HG03432 (cell line): ENCODE results near the gene MPST.
"Not testable (repeated sequence)": the region's sequence is repeated elsewhere in the genome, so short reads cannot be mapped to it uniquely, and the experiment has no call there.

Source experiments
- ATAC-seq: cut with Tn5 transposase; IDR thresholded peaks from one replicate; pipeline ENCODE4 v1.9.1; 2021; ENCODE audit warnings: mild to moderate bottlenecking, moderate library complexity; ENCODE audit not compliant: unreplicated experiment

The MPST gene

GRCh38 chr22:37019309-37020191 is at the start of gene MPST, which contains the start of gene TST:
Gene MPST, plus strand, starts transcription at chr22:37019742. Its CDS starts 95 bp downstream, at chr22:37019837.
Gene TST, minus strand, starts transcription at chr22:37019447. Its CDS starts 715 bp downstream, at chr22:37018732.
- ATAC-seq = peak; percentile 58

DNA sequence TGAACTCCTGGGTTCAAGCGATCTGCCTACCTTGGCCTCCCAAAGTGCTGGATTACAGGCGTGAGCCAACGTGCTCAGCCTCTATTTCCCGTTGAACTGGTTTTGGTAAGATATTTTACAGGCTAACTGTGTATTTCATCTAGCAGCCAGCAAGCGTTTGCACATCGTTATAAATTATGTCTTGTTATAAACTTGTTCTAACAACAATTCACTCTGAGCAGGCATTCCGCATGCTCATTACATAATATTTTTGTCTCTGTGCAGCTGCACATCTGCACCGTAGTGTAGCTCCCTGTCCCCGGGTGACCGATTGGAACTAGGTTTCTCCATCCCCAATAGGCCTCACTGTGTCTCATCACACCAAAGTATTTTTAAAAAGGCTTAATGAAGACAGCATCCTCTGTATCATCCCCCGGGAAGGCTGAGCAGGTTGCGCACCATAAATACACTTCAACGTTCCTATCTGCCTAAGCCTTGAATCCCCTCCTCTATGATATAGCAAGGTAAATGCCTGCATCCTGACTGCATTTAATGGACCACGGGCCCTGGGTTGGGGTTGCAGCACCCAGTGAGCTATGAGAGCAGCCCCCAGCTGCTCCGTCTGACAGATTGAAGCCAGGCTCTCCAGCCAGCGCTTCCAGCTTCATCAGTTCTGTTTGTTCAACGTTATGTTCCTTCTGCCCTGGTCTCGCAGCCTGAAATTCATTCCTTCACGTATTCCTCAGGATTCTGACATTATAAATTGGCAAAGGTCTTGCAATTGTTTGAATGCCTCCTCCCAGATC is 48.0 kb upstream of the MPST start:
- no peak for ATAC-seq

DNA sequence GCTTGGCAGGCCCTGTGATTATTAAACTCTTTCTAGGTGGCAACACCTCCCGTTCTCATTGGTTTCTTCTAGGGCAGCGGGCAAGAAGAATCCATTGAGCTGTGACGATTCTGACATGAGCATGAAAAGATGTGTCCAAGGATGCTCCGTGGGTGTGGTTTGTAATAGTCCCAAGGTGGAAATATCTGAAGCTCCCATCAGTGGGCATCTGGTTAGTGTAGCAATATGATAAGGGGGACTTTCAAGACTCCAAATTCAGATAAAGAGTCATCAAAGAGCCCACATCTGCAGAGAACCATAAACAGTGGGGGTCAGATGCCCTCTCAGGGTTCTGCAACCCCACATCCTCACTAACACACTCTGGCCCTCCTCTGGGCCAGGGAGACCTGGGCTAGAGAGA is 42.9 kb upstream of the MPST start:
- no peak for ATAC-seq

DNA sequence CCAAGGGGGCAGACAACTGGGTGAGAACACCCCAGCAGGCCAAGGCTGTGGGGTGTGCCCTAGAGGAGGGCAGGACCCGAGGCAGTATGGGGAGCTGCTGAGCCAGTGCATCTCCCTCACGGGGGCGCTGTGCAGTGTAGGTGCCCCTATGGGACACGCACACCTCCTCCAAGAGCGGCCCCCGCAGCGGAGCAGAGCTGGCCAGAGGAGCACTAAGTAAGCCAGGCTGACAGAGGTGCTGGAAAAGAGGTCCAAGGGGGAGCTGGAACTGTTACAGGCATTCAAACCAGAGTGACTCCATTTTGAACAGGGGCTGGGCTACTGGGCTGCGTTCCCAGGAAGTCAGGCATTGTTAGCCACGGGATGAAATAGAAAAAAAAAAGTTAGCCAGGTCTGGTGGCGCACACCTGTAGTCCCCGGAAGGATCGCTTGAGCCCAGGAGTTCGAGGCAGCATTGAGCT is 42.1 kb upstream of the MPST start:
- ATAC-seq = no peak

DNA sequence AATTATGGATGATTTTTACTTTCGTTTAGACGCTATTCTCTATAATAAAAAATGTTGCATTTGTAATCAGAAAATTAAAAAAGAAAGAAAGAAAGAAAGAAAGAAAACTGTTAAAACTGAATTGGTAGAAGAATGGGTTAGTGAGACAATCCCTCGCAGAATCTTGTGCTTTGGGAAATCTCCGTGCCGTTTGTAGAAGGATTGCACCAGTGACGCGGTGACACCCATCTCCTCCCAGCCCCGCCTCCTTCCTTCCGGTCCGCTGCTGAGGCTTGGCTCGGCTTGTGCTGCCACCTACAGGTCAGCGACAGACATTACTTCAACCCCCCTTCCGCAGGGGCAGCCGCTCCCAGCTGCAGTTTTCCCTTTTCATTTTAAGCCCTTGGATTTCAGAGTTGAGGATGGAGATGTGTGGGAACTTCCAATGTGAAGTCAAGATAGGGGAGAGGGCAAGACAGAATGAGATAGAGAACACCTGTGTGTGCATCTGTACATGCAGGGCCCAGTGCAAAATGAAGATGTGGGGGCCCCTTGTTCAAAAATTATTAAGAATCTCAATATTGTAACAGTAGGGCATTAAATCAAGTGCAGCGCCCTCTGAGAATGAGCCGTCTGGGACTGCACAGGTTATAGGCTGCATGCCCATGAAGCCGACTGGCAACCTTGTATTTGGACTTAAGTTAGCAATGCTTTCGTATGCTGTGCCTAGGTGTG is 41.4 kb upstream of the MPST start:
- peak; percentile 56 for ATAC-seq

DNA sequence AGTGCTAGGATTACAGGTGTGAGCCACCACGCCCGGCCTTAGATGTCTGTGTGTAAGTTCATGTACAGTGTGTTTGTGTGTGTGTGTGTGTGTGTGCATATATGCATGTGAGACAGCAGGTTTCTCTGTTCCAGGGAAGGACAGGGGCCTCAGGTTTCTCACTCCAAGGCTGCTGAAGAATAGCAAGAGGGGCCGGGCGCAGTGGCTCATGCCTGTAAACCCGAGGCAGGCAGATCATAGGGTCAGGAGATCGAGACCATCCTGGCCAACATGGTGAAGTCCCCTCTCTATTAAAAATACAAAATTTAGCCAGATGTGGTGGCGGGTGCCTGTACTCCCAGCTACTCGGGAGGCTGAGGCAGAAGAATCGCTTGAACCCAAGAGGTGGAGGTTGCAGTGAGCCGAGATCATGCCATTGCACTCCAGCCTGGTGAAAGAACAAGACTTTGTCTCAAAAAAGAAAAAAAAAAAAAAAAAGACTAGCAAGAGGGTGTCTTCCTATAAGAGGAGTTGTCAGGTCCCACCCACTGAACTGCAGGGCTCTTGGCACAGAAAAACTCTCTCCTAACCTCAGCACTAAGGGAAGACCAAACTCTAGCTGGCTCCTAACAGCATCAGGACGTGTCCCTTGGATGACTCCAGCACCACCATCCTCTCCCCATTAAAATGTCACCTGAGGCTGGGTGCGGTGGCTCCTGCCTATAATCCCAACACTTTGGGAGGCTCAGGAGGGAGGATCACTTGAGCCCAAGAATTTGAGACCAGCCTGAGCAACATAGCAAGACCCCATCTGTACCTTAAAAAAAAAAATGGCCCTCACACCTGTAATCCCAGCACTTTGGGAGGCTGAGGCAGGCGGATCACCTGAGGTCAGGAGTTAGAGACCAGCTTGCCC is 40.3 kb upstream of the MPST start:
- ATAC-seq = no peak

DNA sequence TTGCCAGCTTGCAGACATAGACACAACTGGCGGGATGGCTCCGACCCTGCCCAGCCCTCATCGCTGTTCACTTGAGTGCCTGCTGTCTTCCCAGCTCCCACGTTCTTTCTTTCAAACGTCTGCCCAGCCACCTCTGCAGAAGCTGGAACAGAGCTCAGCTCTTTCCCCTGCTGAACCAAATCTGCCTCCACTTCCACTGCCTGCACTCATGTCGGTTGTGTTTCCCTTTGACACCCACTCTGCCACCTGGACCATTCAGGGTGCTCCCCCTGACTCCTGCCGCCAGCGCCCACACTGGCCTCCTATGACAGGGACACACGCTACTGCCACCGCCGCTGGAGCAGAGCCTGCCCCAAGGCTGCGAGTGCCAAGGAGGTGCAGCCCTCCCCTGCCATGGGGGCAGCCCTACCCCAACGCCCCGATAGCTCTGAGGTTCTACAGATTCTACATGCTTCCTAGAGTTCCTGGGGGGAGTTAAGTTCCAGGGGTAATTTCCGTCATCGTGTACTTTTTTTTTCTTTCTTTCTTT is 38.2 kb upstream of the MPST start:
- no peak for ATAC-seq

DNA sequence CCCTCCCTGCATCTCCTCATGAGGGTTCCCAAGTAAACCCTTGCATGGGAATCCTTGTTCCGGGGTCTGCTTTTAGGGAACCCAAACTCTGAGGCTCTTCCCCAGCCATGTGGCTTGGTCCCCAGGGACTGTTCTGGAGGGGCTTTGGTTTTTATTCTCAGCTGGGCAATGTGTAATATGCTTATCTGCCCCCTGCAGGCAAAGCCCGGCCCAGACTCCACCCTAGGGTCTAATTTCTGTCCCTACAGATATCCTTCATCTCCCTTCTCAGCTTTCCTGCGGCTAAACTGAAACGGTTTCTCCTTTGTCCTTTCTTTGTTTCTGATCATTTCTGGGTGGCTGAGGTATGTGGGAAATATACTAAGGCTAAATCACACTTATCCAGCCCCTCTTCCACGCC is 37.4 kb upstream of the MPST start:
- no peak for ATAC-seq

DNA sequence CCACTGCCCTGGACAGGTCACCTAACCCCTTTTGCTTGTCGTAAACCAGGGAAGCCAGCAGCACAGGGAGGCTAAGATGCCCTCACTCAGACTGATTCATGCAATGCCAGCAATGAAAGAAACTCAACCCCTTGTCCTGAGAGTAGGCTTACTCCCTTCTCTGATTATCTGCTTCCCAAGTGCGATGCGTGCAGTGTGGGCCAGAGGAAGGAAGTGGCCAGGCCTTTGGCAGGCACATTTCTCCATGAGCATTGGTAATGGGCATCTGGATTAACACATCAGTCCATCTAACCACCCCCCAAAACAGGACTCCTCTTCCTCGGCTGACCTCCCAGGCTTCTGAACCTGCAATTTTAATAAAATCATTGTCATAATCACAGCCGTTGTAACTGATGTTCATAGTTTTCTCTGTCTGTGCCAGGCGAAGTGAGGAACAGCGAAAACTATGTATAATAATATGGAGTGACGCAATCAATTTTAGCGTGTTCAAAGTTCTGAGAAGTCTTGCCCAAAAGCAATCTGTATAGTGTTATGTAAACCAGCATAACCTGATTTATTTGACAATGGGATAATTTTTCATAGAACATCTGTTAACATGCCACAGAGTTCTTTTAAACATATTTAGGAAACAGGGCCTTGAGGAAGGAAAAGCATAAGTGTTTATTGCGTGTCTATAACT is 34.2 kb upstream of the MPST start:
- no peak for ATAC-seq

DNA sequence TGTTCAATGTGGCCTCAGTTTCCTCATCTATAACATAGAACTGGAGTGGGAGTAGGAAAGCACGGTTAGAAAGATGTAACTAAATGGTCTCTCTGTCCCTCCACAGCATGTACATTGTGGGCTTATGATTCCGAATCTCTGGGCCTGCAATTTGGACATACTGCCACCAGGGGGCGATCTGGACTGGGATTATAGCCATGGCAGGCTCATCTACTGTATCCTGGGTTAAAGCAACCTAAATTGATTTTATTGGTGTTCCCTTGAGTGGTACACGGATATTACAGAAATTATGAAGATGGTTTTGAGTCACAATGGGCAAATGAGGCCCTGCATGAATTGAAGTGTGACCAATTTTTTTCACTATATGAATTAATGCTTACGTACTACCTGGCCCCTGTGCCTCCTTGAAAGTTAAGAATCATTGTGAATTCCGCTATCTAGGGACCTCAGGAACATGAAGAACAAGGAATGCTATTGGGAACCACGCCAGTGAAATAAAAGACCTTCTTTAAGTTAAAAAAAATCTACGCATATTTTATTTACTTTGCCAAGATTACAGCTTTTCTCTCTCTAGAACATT is 33.2 kb upstream of the MPST start:
- ATAC-seq = no peak

- ATAC-seq = no peak
Observed at GRCh38 chr22:36988075-36988832, 31.3 kb upstream of the MPST start.

DNA sequence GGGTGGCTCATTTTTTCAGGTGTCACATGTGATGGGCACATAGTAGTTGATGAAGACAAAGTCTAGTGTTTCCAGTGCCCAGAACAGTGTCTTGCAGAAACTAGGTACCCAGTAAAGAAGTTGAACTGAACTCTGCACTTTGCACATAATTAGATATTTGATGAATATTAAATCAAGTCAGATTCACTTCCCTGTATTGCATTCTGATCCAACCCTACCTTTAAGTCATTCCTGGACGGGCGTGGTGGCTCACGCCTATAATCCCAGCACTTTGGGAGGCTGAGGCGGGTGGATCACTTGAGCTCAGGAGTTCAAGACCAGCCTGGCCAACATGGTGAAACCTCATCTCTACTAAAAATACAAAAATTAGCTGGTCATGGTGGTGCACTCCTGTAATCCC is 30.5 kb upstream of the MPST start:
- not testable (repeated sequence) for ATAC-seq

DNA sequence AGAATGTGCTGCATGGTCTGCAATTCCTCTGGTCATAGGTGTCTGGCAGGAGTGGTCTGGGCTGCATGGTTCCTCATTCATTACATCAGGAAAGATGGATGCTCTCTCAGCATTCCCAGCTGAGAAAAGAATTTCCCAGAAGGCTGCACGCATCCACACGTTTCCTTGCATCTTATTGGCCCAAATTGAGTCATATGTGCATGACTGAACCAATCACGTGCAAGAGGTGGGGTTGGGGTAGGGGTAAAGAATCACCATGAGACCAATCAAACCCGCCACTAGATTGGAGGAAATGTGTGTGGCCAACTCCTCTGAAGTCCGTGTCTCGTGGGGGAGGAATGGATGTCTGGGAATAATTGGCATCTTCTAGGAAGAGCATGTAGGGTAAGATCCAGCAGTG is 29.1 kb upstream of the MPST start:
- no peak for ATAC-seq

DNA sequence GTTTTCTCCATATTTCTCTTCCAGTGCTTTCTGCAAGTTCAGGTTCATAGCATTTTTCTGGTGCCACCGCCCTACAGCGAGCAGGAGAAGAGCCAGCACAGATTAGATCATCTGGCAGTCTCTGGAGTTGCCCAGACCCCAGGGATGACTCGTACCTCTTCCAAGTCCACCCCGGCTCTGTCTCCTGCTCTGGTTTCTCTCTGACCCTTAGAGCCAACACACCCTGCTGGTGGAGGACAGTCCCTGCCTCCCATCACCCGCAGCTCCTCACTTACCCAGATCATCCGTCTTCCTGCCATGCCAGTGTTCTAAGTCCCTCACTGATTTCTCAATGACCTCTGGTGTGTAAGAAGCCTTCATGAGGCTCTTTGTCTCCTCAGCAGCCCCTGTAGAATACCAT is 28.3 kb upstream of the MPST start:
- no peak for ATAC-seq

GRCh38 chr22:36997746-36998145 is 21.8 kb upstream of the MPST start:
- no peak for ATAC-seq

GRCh38 chr22:36998620-36999351 is 20.8 kb upstream of the MPST start:
- ATAC-seq = no peak

- ATAC-seq = no peak
Observed at GRCh38 chr22:36999463-36999862, 20.1 kb upstream of the MPST start.
